Endothelial cell (in vitro differentiated cells): ENCODE results near the gene HSD11B2. TPM values are rescaled to one million over a fixed set of nuclear protein-coding genes. Genes with fewer than 3 reads are reported as not detected.
A peak's percentile ranks its signal among the peaks of the same experiment; 100 is the strongest.

Experiments
- DNase-seq: peaks from one replicate; pipeline ENCODE4 v3.0.0; 2021; ENCODE audit warnings: low spot score
- H3K27ac Mint-ChIP-seq: one replicate; pipeline ENCODE4 v1.8.0; 2021; ENCODE audit warnings: mixed read lengths, inconsistent platforms; ENCODE audit not compliant: unreplicated experiment
- H3K27me3 Mint-ChIP-seq: one replicate; pipeline ENCODE4 v1.8.0; 2021; ENCODE audit warnings: mild to moderate bottlenecking, moderate library complexity, mixed read lengths, inconsistent platforms; ENCODE audit not compliant: unreplicated experiment
- H3K36me3 Mint-ChIP-seq: one replicate; pipeline ENCODE4 v1.8.0; 2021; ENCODE audit warnings: mild to moderate bottlenecking, low read depth, mixed read lengths, inconsistent platforms; ENCODE audit not compliant: unreplicated experiment
- H3K4me1 Mint-ChIP-seq: one replicate; pipeline ENCODE4 v1.8.0; 2021; ENCODE audit warnings: mild to moderate bottlenecking, mixed read lengths, inconsistent platforms; ENCODE audit not compliant: unreplicated experiment
- H3K4me3 Mint-ChIP-seq: one replicate; pipeline ENCODE4 v1.8.0; 2021; ENCODE audit warnings: mild to moderate bottlenecking, mixed read lengths, inconsistent platforms; ENCODE audit not compliant: unreplicated experiment
- H3K9me3 Mint-ChIP-seq: one replicate; pipeline ENCODE4 v1.8.0; 2021; ENCODE audit warnings: mixed read lengths, inconsistent platforms; ENCODE audit not compliant: unreplicated experiment
- CTCF ChIP-seq: fragments of 200-600 bp; sonication (generic); IDR thresholded peaks from one replicate; pipeline ENCODE4 v1.5.0; 2021; ENCODE audit warnings: antibody characterized with exemption; ENCODE audit not compliant: unreplicated experiment
- total RNA-seq: library from RNA; stranded (reverse); fragmentation: NEBNext Ultra II Directional; extraction: Animal tissue kit (Norgen Biotek cat#: 25700); gene quantifications from one replicate; pipeline ENCODE4 v1.2.1, GENCODE V29; 2021; ENCODE audit not compliant: unreplicated experiment

HSD11B2 gene
- total RNA-seq, 1 donor from 2014 or later, result 3.3 TPM

DNA sequence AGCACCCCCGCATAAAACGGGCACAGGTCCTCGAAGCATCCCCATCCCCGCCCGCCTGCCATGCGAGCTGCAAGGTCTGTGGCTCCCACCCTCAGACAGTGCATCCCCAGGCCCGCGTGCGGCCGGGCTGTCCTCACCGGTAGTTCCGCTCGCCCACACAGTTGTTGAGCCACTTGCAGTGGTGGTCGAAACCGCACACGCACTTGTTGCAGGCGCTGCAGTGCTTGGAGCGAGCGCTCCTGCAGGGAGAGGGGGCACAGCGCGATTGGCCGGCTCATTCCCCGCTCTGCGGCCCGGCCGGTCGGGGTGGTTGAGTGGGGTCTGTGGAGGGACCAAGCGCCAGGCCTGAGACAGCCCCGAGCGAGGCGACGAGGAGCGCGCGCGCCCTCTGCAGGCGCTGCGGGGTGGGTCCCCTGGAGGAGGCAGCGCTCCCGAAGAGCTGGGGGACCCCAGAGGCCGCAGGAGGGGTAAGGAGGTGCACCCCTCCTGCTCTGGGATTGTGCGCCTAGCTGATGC is 31.6 kb upstream of the HSD11B2 start:
- peak; percentile 80 for TF ChIP-seq CTCF
- peak; percentile 83 for DNase-seq
- no peak overlapping the region for H3K27ac Mint-ChIP-seq
- H3K4me1 Mint-ChIP-seq, result peaks cover 12% of the 10 kb centered on the region
- no peak overlapping the region for H3K4me3 Mint-ChIP-seq
- H3K36me3 Mint-ChIP-seq, result peaks cover 3% of the 10 kb centered on the region
- peaks cover 6% of the 10 kb centered on the region for H3K27me3 Mint-ChIP-seq
- no peaks in the 10 kb centered on the region for H3K9me3 Mint-ChIP-seq

DNA sequence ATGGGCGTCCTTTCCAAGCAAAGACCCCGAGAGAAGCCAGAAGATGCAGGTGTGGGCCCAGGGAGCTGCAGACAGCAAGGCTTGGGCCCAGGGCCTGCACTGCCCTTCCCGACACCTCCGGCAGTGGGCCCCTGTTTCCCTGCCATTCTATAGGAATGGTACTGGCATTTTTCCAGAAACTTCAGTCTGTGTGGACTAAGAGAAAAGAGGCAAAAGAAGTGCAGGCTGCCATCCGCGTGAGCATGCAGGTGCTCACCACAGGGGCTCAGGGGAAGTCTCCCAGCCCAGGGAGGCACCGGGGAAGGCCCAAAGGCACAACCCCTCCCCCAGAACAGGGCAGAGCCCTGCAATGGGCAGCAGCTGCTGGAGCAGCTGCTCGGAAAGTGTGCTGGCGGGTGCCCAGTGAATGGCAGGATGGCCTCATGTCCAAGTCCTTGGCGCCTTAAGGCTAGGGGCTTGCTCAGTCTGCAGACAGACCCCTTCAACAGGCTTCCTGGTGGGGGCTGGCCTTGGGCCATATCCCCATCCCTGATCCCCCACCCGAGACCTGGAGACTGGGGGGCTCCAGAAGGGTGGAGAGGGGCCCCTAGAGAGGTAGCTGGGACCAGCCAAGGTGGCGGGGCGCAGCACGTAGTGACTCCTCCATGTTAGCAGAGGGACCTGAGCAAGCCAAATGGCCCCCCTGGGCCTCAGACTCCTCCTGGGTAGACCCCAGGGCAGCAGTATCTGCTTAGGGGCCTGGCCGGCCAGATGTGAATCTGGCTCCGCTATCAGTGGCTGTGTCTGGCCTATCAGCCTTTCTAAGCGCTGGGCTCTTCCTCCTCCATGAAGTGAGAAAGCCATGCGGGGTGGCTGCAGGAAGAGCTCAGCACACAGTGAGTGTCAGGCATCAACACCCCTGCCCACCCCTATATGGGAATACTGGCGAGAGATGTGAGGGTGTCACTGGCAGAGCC is 30.9 kb upstream of the HSD11B2 start:
- H3K27ac Mint-ChIP-seq, result no peak overlapping the region
- H3K27me3 Mint-ChIP-seq, result peaks cover 6% of the 10 kb centered on the region
- peak; percentile 27 for TF ChIP-seq CTCF
- H3K4me1 Mint-ChIP-seq, result peaks cover 13% of the 10 kb centered on the region
- DNase-seq, result no peak
- H3K9me3 Mint-ChIP-seq, result no peaks in the 10 kb centered on the region
- no peak overlapping the region for H3K4me3 Mint-ChIP-seq
- peaks cover 3% of the 10 kb centered on the region for H3K36me3 Mint-ChIP-seq

- Mint-ChIP-seq H3K27me3 (peaks cover 2% of the 10 kb centered on the region), H3K9me3 (no peaks in the 10 kb centered on the region), H3K27ac (no peak overlapping the region), H3K36me3 (peaks cover 3% of the 10 kb centered on the region), H3K4me3 (no peak overlapping the region), H3K4me1 (peaks cover 13% of the 10 kb centered on the region)
- DNase-seq, result no peak
- TF ChIP-seq CTCF, result no peak
These were observed 30.0 kb upstream of the HSD11B2 start for GRCh38 chr16:67400901-67401300.

- no peak for DNase-seq
- H3K9me3 Mint-ChIP-seq, result no peaks in the 10 kb centered on the region
- TF ChIP-seq CTCF, result no peak
- peaks cover 9% of the 10 kb centered on the region for H3K36me3 Mint-ChIP-seq
- no peak overlapping the region for H3K4me3 Mint-ChIP-seq
- peaks cover 13% of the 10 kb centered on the region for H3K4me1 Mint-ChIP-seq
- H3K27me3 Mint-ChIP-seq, result peaks cover 6% of the 10 kb centered on the region
- H3K27ac Mint-ChIP-seq, result no peak overlapping the region
These were observed 26.9 kb upstream of the HSD11B2 start for GRCh38 chr16:67403976-67404555.
